NCI-H526 treated with DMSO at 0.1 percent for 48 hours (cell line): ENCODE measurements around the gene CATSPERB.
"Not testable (repeated sequence)": the region's sequence is repeated elsewhere in the genome, so short reads cannot be mapped to it uniquely, and the experiment has no call there.

Experiments used
- DNase-seq: peaks from one replicate; lab custom pipeline; 2025; lab: John Stamatoyannopoulos, UW

CATSPERB gene

GRCh38 chr14:91731986-91732385, at the start of gene CATSPERB:
CATSPERB (minus strand) TSS chr14:91732086; CDS start chr14:91729479, 2,607 bp downstream.
- DNase-seq: no peak

- peak; percentile 15 for DNase-seq
These were observed 48.6 kb upstream of the CATSPERB start for GRCh38 chr14:91780452-91780851.

DNA sequence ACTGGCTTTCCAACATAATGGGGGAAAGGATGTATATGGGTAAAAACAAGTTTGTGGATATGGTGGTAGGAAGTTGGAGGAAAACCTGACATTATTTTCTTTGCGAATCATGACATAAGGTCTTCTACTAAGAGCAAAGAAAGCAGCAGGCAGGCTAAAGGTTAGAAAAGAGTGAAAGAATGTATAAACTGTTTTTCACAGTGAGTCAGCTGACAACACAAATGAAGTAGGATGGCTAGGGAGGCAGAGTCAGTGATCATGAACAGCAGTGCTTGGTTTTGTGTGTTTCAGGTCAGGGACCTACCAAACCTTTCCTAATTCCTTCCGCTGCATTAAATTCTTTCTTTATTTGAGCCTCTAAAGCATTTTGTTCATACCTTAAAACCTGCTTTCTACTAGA, 46.3 kb upstream of the CATSPERB start:
- DNase-seq: no peak

DNA sequence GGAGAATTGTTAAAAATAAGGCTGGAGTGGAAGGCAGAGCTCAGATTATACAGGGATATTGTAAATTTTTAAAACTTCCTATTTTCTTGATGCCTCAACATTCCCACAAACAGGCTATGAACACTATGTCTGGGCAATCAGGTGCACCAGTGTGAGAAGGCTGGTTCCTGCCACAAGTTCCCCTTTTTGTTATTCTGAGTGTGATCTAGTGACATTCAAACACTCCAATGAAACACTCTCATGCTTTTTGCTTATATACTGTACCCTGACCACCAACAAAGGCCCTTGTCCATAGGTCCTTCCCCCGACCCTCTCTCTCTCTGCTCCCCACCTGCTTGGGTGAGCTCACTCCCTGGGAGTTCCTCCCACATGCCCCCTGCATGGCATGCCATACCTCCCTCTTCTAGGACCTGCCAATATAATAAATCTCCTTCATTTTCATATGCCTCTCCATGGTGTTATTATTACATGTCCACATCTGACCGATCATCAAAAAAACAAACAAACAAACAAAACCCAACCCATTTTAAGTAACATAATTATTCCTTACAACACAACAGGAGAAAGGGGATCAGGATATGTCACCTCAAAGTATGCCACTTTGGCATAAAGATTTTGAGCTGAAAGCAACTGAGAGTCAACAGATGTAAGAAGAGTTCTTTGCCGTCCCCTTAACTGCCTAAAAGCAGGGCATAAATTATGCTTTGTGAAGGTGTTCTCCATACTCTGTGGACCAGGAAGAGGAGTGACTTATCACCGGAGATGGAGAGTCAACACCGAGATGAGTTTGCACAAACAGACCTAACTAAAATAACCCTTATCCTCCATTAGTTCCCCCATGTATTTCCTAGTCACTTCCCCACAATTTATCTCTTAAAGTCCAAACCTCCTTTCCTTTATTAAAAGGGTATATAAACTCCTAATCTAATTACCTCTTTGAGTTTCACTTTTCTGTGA, 42.5 kb upstream of the CATSPERB start:
- DNase-seq: no peak

DNA sequence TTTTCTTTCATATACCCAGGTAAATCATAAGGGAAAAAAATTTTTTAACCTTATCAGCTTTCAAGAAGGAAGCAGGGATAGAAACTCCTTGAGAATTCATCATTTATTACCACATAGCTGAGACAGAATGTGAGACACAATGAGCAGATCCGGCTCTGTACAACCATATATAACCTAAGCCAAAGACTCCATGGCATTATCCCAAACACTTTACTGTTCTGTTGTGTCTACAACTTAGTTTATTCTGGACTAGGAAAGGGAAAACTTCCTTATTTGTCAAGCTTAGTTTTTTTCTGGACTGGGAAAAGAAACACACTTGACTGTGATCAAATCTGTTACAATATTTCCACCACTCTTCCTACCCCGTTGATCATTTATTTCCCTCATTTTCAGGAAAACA, 38.3 kb upstream of the CATSPERB start:
- DNase-seq: no peak

DNA sequence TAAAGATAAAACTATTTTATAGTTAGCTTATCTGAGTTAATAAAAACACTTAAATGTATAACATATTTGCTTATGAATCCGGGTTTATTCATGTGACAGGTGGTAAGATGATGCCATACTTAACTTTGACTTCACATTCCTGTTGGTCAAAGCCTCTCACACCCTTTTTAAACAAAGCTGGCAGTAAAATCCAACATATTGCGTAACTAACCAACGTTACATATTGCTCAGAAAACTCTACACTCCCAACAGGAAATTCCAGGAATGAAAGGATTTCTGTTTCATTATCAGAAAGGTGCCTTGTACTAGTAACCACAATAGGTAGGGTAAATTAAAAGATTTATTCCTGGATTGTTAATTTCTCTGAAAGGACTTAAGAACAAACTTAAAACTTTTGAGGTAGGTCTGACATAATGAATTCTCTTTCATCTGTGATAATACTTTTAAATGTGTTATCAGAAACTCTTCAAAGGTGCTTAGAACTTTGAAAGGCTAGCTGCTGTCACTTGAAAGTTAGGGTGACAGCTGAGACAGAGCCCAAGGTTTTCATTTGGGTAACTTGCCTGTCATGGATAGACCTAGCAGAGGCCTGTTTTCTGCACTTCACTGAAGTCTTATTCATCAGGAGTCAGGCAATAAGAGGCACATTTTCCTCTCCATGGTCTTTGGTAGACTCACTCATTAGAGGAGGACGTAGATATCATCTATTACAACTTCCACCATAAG, 23.8 kb upstream of the CATSPERB start:
- DNase-seq: no peak

DNA sequence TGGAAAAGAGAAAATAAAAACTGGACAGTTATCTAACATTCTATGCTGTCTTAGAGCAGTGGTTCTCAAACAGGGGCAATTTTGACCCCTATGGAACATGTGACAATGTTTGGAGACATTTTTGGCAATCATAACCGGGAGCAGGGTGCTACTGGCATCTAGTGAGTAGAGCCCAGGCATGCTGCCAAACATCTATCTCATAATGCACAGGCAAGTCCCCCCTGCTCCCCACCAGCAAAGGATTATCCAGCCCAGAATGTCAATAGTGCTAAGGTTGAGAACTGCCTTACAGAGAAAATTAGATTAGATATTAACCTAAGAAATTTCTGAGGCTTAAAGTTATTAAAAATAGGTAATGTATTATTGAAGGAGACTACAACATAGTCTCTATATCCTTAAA, 22.9 kb upstream of the CATSPERB start:
- DNase-seq: no peak

DNA sequence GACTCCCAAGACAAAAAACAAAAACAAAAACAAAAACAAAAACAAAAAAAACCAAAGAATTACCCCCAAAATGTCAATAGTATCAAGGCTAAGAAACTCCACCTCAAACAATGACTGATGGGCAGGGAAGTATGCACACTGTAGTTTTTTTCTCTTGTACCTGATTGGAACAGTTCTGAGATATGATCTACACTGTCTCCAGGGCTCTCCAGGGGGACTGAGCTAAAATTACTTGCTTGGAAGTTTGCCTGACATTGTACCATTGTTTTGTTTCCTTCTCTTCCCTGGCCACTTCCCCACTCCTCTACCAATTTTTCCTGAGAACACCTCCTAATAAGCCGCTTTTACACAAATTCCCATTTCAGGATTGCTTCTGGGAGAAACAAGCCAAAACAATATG, 22.3 kb upstream of the CATSPERB start:
- no peak for DNase-seq

DNA sequence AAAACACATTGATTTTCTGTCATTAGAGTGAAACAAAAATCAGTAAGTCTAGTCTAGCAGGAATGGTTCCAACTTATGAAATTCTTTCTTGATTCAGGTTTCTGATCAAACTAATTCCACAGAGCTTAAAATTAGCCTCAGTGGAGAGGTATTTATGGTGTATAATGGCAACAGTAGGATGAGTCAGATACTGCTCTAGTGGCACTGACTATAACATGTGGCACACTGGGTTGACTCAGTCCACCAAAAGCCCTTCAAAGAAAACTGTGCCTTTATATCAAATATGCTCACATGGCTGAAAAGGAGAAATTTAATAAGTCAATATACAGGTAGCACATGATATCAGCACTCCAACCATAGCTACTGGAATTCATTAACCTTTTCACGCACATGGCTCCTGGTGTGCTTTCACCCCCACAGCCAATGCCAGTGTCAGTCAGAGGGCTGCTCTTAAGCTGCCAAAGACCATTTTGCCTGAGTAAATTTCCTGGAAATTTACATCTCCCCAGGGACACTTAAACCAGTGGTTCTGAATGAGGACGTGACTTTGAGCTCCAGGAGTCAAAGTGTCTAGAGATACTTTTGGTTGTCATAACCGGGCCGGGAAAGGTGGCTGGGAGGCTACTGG, 21.7 kb upstream of the CATSPERB start:
- peak; percentile 80 for DNase-seq

DNA sequence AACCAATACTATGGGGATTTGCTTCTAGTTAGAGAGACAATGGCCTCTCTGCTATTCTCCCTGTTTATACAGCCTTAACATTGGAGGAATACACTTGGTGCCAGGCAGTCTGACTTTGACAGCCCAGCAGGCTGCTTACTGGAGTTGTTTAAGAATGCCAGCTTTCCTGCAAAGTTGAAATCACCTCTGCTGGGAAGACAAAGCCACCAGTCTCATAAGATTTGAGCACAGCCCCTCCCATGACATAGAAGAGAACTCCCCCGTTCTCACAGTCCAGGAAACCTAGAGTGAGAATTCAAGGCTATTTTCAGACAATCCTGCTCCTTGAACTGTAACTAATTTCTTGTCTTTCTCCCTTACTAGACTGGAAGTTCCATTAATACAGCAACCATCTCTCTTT, 21.1 kb upstream of the CATSPERB start:
- no peak for DNase-seq

DNA sequence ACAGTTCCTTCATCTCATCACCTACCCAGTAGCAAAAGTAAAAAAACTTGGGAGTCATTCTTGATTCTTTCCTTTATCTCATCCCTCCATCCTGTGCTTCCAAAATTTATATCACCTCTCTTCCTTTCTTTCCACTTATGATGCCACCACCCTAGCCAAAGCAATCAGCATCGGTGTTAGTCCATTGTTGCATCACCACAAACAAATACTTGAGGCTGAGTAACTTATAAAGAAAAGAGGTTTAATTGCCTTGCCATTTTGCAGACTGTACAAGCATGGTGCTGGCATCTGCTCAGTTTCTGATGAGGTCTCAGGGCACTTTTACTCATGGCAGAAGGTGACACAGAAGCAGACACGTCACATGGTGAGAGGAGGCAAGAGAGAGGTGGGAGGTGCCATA, 19.8 kb upstream of the CATSPERB start:
- DNase-seq: no peak

DNA sequence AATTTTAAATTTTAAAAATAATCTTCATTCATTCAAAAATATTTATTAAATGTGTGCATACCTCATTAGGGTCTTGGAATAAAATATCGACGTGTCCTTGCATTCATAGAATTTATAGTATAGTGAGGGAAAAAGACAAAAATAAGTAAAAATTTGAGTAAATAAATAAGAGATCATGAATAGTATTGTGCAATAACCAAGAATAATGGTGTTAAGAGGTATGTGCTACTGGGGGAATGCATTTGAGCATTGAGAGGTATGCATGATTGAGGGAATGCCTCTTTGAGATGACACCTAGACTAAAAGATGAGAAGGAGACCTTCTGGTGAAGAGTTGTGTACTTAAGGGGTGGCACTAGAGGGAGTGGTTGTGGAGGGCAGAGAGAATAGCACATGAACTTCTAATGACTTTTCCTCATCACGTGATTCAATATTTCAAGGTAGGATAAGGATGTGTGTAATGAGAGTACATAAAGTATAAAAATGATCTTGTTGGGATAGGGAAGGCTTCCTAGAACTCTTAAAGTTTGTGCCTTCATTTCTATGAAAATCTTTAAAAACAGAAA, 18.8 kb upstream of the CATSPERB start:
- DNase-seq: no peak

- no peak for DNase-seq
These were observed 18.0 kb upstream of the CATSPERB start for GRCh38 chr14:91749868-91750267.

- DNase-seq: no peak
These were observed 16.2 kb upstream of the CATSPERB start for GRCh38 chr14:91748049-91748448.

DNA sequence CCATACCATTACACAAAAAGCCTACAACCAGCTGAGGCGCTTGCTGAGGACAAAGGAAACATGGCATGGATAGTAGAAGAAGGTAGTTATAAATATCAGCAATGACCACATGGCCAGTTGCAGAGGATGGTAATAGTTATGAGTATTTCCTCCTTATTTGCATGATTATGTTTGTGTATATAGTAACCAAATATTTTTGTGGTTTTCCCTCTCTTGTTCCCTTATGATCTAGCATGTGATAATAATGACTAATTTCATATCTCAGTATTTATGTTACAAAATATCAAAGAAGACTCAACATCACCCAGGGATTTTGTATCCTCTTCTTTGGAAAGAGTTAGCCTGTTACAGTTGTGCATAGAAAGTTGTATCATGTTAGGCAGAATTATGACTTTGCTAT, 13.5 kb upstream of the CATSPERB start:
- peak; percentile 36 for DNase-seq

- DNase-seq: no peak
These were observed 12.2 kb upstream of the CATSPERB start for GRCh38 chr14:91744068-91744480.

GRCh38 chr14:91743305-91743653, 11.4 kb upstream of the CATSPERB start:
- DNase-seq: no peak

DNA sequence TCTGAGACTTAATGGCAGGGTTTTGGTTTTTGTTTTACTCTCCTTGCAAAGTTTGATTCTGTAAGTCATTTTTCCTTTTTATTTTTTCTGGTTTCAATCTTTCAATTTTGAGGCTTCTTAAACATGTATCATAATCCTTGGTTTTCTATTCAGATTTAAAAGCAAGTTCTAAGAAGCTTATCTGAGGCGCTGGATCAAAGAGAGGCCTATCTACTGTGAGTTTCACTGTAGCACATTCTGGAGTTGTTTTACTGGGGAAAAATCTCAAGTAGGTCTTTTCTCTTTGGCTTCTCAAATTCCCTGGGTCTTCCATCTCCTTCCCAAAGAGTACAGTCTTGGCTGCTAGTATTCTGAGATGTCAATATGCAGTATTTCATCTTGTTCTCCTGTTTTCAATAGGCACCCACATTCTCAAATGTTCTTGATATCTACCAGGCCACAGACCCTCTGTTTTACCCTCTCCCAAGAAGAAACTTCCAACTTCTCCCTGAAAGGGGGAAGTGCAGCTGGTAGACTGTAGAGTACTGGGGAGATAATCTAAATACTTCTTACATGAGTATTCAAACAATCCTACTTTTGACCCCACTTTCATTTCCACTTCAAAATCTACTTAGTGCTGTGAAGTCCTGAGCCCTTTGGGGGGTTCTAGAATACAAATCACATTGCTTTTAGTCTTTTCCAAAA, 10.9 kb upstream of the CATSPERB start:
- DNase-seq: no peak

- not testable (repeated sequence) for DNase-seq
These were observed 8.0 kb upstream of the CATSPERB start for GRCh38 chr14:91739867-91740266.

GRCh38 chr14:91737619-91738018, 5.7 kb upstream of the CATSPERB start:
- DNase-seq: no peak

DNA sequence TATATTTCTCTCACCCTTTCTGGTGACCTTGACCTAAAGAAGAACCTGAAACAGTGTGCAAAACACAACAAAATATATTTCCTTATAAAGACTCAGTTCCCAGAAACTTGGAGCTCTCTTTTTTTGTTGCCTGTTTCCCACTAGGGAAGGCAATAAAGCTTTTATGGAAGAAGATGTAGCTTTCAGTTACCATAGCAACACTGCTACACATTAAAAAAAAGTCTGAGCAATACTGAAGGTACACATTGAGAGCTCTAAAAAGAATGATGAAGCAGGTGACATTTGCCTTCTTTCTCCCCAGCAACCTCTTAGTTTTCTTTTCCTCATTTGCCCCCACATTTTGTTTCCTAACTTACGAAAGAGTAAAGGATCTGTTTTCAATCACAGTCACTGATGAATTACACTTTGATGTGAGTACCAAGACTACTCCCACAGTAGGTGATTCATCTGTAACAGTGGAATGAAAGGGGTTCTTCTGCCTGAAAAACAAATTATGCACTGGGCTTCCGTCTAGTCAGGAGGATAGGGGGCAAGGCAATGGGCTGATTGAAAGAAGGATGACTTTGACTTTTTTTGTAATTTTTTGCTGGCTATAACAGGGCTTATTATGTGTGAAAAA, 1.1 kb upstream of the CATSPERB start:
- no peak for DNase-seq
